Fibroblast of lung (primary cell): ENCODE measurements around the gene RAD17.

Experiments
- CTCF ChIP-seq, 2 donors: IDR thresholded peaks in 1 of 2; conservative IDR thresholded peaks in 1 of 2; 1 replicate in 1 of 2; 2 replicates in 1 of 2; pipeline ENCODE4 v1.5.1; 2011 to 2012; ENCODE audit warnings: low read length in 2 of 2, control low read depth in 1 of 2, inconsistent platforms in 1 of 2, low read depth in 1 of 2, mild to moderate bottlenecking in 1 of 2
- EZH2 ChIP-seq: IDR thresholded peaks from 2 replicates; pipeline ENCODE4 v1.5.1; 2012; ENCODE audit warnings: low read length, control low read depth, mild to moderate bottlenecking; ENCODE audit errors: missing control alignments

- TF ChIP-seq CTCF (conservative IDR thresholded peaks at IDR 0.05 in 1 of 2, IDR thresholded peaks at IDR 0.05 in 1 of 2; ENCODE audit: low read depth in 1 of 2, low read length in 2 of 2) (no peak), EZH2 (no peak)
Observed at GRCh38 chr5:69432412-69433206, 63.0 kb downstream of the RAD17 start.
